Activated T-helper 1 cell treated with anti-CD3 and anti-CD28 coated beads, Interleukin-2, amount 50 U/mL, for 16 hours (primary cell): ENCODE results near the gene ACTC1.
"Not testable (repeated sequence)": the region's sequence is repeated elsewhere in the genome, so short reads cannot be mapped to it uniquely, and the experiment has no call there.

Experiments
- DNase-seq, 2 donors: peaks; one replicate each; pipeline ENCODE4 v3.0.0-alpha.2; 2020; ENCODE audit warnings: low read depth in 1 of 2, low spot score in 1 of 2

The ACTC1 gene

GRCh38 chr15:34795267-34796081 is at the start of gene ACTC1:
Gene ACTC1, minus strand, starts transcription at chr15:34795549. Its CDS starts 741 bp downstream, at chr15:34794808.
- DNase-seq = no peak

DNA sequence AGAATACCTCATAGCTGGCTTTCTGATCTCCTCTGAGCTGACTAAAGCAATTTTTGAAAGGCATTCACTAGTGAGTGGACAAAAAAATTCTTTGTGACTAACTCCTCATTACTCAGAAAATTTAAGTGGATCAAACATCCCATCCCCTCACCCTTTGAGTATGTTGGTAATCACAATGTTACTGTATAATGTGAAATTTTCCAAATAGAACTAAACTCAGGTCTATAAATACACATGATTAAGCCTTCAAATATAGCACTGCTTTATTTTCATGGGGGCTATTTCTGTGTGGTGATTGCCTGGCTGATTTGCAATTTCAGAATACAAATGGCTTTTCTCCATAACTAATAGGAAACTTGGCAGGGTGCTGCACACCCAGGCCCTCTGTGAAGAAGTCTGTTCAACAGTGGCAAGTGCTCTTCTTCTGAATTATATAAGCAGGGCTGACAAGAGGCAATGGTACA is 45.9 kb upstream of the ACTC1 start:
- DNase-seq = no peak

DNA sequence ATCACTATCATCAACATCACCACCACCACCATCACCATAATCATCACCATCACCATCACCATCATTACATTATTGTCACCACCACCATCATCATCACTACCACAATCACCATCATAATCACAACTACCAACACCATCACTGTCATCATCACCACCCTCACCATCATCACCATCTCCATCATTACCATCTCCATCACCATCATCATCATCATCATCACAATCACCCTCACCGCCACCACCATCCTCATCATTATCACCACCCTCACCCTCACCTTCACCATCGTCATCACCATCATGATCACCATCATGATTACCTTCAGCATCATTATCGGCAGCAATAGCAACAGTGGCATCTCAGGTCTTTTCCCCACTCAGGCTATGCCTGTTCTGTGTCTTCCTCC is 42.9 kb upstream of the ACTC1 start:
- no peak for DNase-seq

- DNase-seq = no peak
Observed at GRCh38 chr15:34837246-34838016, 42.1 kb upstream of the ACTC1 start.

GRCh38 chr15:34828145-34828911 is 33.0 kb upstream of the ACTC1 start:
- no peak for DNase-seq

DNA sequence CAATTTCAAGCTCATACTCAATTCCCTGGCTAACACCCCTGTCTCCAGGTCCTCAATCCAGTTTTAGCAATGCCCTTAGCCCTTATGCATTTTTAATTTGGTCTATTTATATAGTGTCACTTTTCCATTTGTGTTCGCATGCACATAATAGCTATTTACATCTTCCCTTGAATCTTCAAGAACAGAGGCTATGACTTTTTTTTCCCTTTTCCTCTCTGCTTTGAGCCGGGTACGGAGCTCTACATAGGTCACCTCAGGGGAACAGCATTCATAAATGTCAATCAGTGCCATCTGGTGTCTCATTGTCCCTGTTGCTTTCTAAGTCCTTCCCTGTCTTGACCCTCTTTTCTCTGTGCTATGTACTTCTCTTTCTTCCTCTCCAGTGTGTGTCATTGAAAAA is 26.5 kb upstream of the ACTC1 start:
- no peak for DNase-seq

- no peak for DNase-seq
Observed at GRCh38 chr15:34820110-34820509, 24.8 kb upstream of the ACTC1 start.

GRCh38 chr15:34818526-34818925 is 23.2 kb upstream of the ACTC1 start:
- no peak for DNase-seq

DNA sequence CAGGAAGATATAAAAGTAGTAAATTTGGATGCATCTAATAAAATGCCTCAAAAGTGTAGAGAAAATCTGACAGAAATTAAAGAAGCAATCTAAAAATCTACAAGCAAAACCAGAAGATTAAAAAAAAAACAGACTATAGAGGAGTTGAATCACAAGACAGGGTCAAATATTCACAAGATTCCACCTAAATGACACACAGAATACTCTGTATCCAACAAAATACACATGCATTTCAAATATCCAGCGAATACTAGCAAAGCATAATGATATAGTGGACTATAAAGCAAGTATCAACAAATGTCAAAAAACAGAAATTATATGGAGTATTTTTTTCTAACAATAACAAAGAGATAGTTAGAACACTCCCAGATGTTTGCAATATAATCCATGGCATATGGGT is 20.5 kb upstream of the ACTC1 start:
- DNase-seq = no peak

GRCh38 chr15:34813446-34814190 is 18.3 kb upstream of the ACTC1 start:
- DNase-seq = no peak

GRCh38 chr15:34812868-34813365 is 17.6 kb upstream of the ACTC1 start:
- DNase-seq = not testable (repeated sequence)

- no peak for DNase-seq
Observed at GRCh38 chr15:34812369-34812768, 17.0 kb upstream of the ACTC1 start.

GRCh38 chr15:34810443-34811129 is 15.2 kb upstream of the ACTC1 start:
- DNase-seq = no peak

- DNase-seq = no peak
Observed at GRCh38 chr15:34809186-34809585, 13.8 kb upstream of the ACTC1 start.

GRCh38 chr15:34808016-34808415 is 12.7 kb upstream of the ACTC1 start:
- no peak for DNase-seq

DNA sequence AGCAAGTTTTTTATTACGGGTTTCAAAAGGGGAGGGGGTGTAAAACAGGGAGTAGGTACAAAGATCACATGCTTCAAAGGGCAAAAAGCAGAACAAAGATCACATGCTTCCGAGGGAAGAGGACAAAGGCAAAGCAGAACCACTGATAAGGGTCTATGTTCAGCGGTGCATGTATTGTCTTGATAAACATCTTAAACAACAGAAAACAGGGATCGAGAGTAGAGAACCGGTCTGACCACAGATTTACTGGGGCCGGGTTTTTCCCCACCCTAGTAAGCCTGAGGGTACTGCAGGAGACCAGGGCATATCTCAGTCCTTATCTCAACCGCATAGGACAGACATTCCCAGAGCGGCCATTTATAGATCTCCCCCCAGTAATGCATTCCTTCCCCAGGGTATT is 11.9 kb upstream of the ACTC1 start:
- DNase-seq = not testable (repeated sequence)

- DNase-seq = no peak
Observed at GRCh38 chr15:34804776-34805175, 9.4 kb upstream of the ACTC1 start.

- no peak for DNase-seq
Observed at GRCh38 chr15:34804113-34804512, 8.8 kb upstream of the ACTC1 start.

DNA sequence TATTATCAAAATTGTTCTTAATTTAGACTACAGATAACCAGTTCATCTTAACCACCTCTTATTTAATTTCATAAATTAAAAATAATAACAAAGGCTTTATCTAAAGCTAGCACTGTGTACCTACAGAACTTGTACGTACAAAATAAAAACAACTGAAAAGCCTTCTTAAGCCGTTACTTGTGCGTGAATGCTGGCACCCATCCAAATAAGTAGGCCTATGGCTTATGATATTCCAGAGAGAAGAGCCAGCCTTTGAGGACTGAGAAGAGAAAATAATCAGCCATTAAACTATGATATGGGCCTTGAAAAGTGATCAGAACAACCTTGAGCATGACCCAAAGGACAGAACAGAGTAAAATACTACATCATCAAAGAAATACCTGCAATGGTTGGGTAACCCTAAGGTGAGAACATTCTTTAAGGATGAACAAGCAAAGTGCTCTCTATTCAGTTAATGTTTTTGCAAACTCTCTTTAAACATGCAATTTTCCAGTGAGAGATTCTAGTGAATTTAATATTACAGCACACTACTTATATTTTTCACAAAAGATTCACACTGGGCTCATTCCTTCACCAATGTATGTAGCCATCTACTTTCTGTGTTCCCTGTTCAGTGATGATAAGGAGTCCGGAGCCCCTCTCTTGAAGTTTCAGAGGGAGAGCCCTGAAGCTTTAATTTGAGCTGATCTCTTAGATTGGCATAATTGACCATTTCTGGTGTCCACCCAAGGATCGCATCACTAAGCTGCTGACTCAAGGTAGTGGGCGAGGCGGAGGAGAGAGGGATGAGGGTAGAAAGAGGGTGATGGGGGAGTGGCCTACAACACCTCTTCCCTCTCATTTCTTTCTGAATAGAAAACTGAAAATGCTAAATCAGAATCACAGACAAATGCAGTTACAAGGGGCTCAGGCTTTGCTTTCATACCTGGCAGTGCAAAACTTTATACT is 7.7 kb upstream of the ACTC1 start:
- no peak for DNase-seq
